Measurements from ENCODE around the gene RIPOR2.

Gene RIPOR2

GRCh38 chr6:24844903-24845302, 90.9 kb downstream of the RIPOR2 start:
- no peak for TF ChIP-seq CTCF (IDR thresholded peaks at IDR 0.05; ENCODE audit: low read depth, low read length)
- H3K4me3 ChIP-seq (ENCODE audit: low read depth, low read length) = no peak overlapping the region

GRCh38 chr6:24844061-24844460, 91.7 kb downstream of the RIPOR2 start:
- H3K4me3 ChIP-seq (ENCODE audit: low read depth, low read length) = no peak overlapping the region
- no peak for TF ChIP-seq CTCF (IDR thresholded peaks at IDR 0.05; ENCODE audit: low read depth, low read length)

- H3K4me3 ChIP-seq (ENCODE audit: low read depth, low read length) = no peak overlapping the region
- no peak for TF ChIP-seq CTCF (IDR thresholded peaks at IDR 0.05; ENCODE audit: low read depth, low read length)
Observed at GRCh38 chr6:24840187-24840586, 95.6 kb downstream of the RIPOR2 start.

DNA sequence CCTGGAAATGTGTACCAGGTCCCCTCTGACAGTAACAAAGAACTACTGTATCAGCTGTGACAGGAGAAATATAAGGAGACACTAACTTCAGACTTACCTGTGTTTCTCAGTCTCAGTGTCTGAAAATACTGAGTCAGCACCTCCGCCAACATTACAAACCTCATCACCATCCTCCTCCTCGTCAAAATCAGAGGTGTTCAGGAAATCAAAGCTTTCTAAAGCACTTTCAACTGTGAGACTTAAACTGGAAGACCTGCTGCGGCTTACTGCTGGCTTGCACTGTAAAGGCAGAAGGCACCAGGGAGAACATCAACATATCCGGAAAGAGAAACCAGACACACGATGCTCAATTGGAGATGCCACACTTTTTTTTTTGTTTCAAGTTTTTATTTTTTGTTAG, 96.8 kb downstream of the RIPOR2 start:
- TF ChIP-seq CTCF (IDR thresholded peaks at IDR 0.05; ENCODE audit: low read depth, low read length) = no peak

GRCh38 chr6:24838081-24838480, 97.7 kb downstream of the RIPOR2 start:
- no peak for TF ChIP-seq CTCF (IDR thresholded peaks at IDR 0.05; ENCODE audit: low read depth, low read length)
- H3K4me3 ChIP-seq (ENCODE audit: low read depth, low read length) = no peak overlapping the region

More for the DNA sequence above, 96.8 kb downstream of the RIPOR2 start:
- H3K4me3 ChIP-seq (ENCODE audit: low read depth, low read length) = no peak overlapping the region

- TF ChIP-seq CTCF (IDR thresholded peaks at IDR 0.05; ENCODE audit: low read depth, low read length) = no peak
- H3K4me3 ChIP-seq (ENCODE audit: low read depth, low read length) = no peak overlapping the region
Observed at GRCh38 chr6:24836109-24836508, 99.7 kb downstream of the RIPOR2 start.

DNA sequence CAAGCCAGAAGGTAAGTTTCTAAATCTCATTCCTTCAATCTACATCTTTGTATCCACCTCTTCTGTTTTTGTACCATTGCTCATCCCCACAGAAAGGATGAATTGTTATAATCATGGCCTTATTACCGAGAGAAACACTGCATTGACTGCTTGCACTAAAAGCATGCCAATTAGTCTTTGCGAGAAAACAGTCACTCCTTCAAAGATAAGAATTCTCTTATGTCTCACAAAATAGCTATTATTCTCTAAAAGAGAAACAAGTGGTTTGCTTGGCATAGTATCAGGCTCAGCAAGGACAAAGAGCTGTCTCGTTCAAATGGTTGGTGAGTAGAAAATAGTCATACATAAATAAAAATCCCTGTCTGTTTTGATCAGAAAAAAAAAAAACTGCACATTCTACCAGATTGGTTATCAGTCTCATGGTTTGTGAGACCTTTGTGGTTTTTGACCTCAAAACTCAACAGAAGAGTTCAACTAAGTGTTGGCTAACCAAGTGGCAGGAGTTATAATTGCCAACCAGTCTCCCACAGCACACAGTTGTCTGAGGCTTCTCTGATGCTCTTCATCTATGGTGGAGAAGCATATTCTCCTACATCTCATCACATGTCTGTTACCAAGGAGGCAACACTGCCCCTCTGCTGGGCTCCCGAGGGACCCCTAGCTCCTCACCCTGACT, 101.9 kb downstream of the RIPOR2 start:
- H3K4me3 ChIP-seq (ENCODE audit: low read depth, low read length) = no peak overlapping the region
- no peak for TF ChIP-seq CTCF (IDR thresholded peaks at IDR 0.05; ENCODE audit: low read depth, low read length)

Measured in WI38 (cell line).